Stimulated activated CD8-positive, alpha-beta memory T cell treated with anti-CD3 and anti-CD28 coated beads, Interleukin-7, amount 100 ng/mL, for 48 hours (primary cell): ENCODE data around the gene ATAD2B.
"Not testable (repeated sequence)": the region's sequence is repeated elsewhere in the genome, so short reads cannot be mapped to it uniquely, and the experiment has no call there.

Experiments used
- DNase-seq, 2 donors: peaks; one replicate each; pipeline ENCODE4 v3.0.0-alpha.2; 2020; ENCODE audit warnings: low read depth in 1 of 2; ENCODE audit errors: extremely low read depth in 1 of 2

ATAD2B gene

GRCh38 chr2:23801396-23801795 is 125.5 kb downstream of the ATAD2B start:
- no peak for DNase-seq

GRCh38 chr2:23794234-23794633 is 132.7 kb downstream of the ATAD2B start:
- DNase-seq, result no peak

- DNase-seq, result no peak
These were observed 133.4 kb downstream of the ATAD2B start for GRCh38 chr2:23793476-23793875.

- DNase-seq, result no peak
These were observed 135.9 kb downstream of the ATAD2B start for GRCh38 chr2:23791030-23791429.

- DNase-seq, result no peak
These were observed 137.9 kb downstream of the ATAD2B start for GRCh38 chr2:23789012-23789411.

- no peak for DNase-seq
These were observed 138.8 kb downstream of the ATAD2B start for GRCh38 chr2:23788100-23788499.

- DNase-seq, result no peak
These were observed 142.0 kb downstream of the ATAD2B start for GRCh38 chr2:23784971-23785370.

- no peak for DNase-seq
These were observed 144.3 kb downstream of the ATAD2B start for GRCh38 chr2:23782646-23783045.

- DNase-seq, result no peak
These were observed 144.8 kb downstream of the ATAD2B start for GRCh38 chr2:23782126-23782525.

GRCh38 chr2:23780465-23780864 is 146.5 kb downstream of the ATAD2B start:
- DNase-seq, result not testable (repeated sequence)

- no peak for DNase-seq
These were observed 149.1 kb downstream of the ATAD2B start for GRCh38 chr2:23777826-23778225.

- no peak for DNase-seq
These were observed 150.9 kb downstream of the ATAD2B start for GRCh38 chr2:23776021-23776420.

- DNase-seq, result no peak
These were observed 154.2 kb downstream of the ATAD2B start for GRCh38 chr2:23772684-23773083.

- no peak for DNase-seq
These were observed 154.9 kb downstream of the ATAD2B start for GRCh38 chr2:23772056-23772455.

GRCh38 chr2:23769364-23769763 is 157.6 kb downstream of the ATAD2B start:
- DNase-seq, result no peak

GRCh38 chr2:23767876-23768621 is 158.9 kb downstream of the ATAD2B start:
- no peak for DNase-seq

GRCh38 chr2:23762141-23762540 is 164.8 kb downstream of the ATAD2B start:
- no peak for DNase-seq

- DNase-seq, result no peak
These were observed 165.3 kb downstream of the ATAD2B start for GRCh38 chr2:23761638-23762037.

GRCh38 chr2:23760736-23761135 is 166.2 kb downstream of the ATAD2B start:
- DNase-seq, result no peak

GRCh38 chr2:23757686-23758433 is 169.1 kb downstream of the ATAD2B start:
- DNase-seq, result no peak

GRCh38 chr2:23756593-23757292 is 170.2 kb downstream of the ATAD2B start:
- DNase-seq, result no peak

- no peak for DNase-seq
These were observed 172.0 kb downstream of the ATAD2B start for GRCh38 chr2:23754970-23755369.
